NCI-H1417 treated with DMSO at 0.1 percent for 48 hours (cell line): Measurements from ENCODE around the gene SH3RF1.
"Not testable (repeated sequence)": the region's sequence is repeated elsewhere in the genome, so short reads cannot be mapped to it uniquely, and the experiment has no call there.

ENCODE experiments used
- DNase-seq: peaks from one replicate; lab custom pipeline; 2025; lab: John Stamatoyannopoulos, UW

SH3RF1 gene

GRCh38 chr4:169225812-169226211, 44.9 kb downstream of the SH3RF1 start:
- DNase-seq = no peak

- DNase-seq = no peak
Observed at GRCh38 chr4:169225058-169225751, 45.6 kb downstream of the SH3RF1 start.

- no peak for DNase-seq
Observed at GRCh38 chr4:169222761-169223160, 48.0 kb downstream of the SH3RF1 start.

- DNase-seq = no peak
Observed at GRCh38 chr4:169221662-169222061, 49.1 kb downstream of the SH3RF1 start.

GRCh38 chr4:169220854-169221411, 49.8 kb downstream of the SH3RF1 start:
- DNase-seq = no peak

GRCh38 chr4:169220447-169220846, 50.3 kb downstream of the SH3RF1 start:
- no peak for DNase-seq

GRCh38 chr4:169219440-169219839, 51.3 kb downstream of the SH3RF1 start:
- DNase-seq = no peak

- no peak for DNase-seq
Observed at GRCh38 chr4:169215656-169216055, 55.1 kb downstream of the SH3RF1 start.

GRCh38 chr4:169212981-169213380, 57.8 kb downstream of the SH3RF1 start:
- DNase-seq = no peak

GRCh38 chr4:169210504-169211118, 60.1 kb downstream of the SH3RF1 start:
- no peak for DNase-seq

GRCh38 chr4:169209388-169209883, 61.3 kb downstream of the SH3RF1 start:
- DNase-seq = no peak

- DNase-seq = no peak
Observed at GRCh38 chr4:169208516-169208915, 62.2 kb downstream of the SH3RF1 start.

GRCh38 chr4:169208090-169208455, 62.7 kb downstream of the SH3RF1 start:
- DNase-seq = no peak

GRCh38 chr4:169207436-169208089, 63.2 kb downstream of the SH3RF1 start:
- no peak for DNase-seq

- DNase-seq = no peak
Observed at GRCh38 chr4:169205744-169206080, 65.0 kb downstream of the SH3RF1 start.

GRCh38 chr4:169205075-169205743, 65.5 kb downstream of the SH3RF1 start:
- DNase-seq = no peak

- DNase-seq = no peak
Observed at GRCh38 chr4:169203891-169204290, 66.9 kb downstream of the SH3RF1 start.

GRCh38 chr4:169203278-169203677, 67.5 kb downstream of the SH3RF1 start:
- DNase-seq = not testable (repeated sequence)

- no peak for DNase-seq
Observed at GRCh38 chr4:169202878-169203277, 67.9 kb downstream of the SH3RF1 start.

GRCh38 chr4:169202145-169202699, 68.5 kb downstream of the SH3RF1 start:
- no peak for DNase-seq

GRCh38 chr4:169201222-169202144, 69.3 kb downstream of the SH3RF1 start:
- no peak for DNase-seq
